NOMO-1 treated with DMSO at 0.1 percent for 48 hours (cell line): ENCODE measurements around the gene PDZRN4.
"Not testable (repeated sequence)": the region's sequence is repeated elsewhere in the genome, so short reads cannot be mapped to it uniquely, and the experiment has no call there.

Source experiments
- DNase-seq: peaks from one replicate; lab custom pipeline; 2025; ENCODE audit not compliant: unreplicated experiment; lab: John Stamatoyannopoulos, UW

The PDZRN4 gene

DNA sequence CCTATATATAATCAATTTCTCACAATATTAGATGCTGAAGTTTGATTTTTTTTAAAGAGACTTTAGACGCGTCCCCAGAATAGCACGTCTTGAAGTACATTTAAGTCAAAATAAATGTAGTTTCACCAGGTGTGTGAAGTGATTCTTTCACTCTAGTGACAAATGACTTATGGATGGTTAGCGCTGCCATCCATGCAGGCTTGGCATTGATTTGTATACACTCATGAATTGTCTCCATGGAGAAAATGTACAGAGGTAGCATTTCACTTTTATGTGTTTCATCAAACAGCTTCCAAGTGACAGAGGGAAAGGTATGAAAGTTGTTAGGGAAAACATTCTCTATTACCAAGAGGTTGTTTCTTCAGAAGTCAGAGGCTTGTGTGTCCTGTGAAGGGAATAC is 360.8 kb downstream of the PDZRN4 start:
- DNase-seq: no peak

DNA sequence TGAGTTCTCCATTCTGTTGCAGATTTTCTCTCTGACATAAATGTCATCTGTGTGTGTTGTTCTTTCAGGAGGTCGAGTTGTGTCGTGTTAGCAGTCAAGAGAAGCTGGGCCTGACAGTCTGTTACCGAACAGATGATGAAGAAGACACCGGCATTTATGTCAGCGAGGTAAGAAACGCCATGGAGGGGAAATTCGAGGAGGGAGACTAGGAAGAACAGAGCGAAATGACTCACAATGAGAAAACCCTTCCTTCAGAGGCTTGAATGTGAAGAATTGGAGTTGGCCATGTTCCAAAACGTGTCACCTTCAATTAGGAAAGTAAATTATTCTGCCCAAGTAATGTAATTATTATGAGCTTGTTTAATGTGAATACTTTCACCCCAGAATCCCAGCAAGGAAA is 364.5 kb downstream of the PDZRN4 start:
- DNase-seq: no peak

DNA sequence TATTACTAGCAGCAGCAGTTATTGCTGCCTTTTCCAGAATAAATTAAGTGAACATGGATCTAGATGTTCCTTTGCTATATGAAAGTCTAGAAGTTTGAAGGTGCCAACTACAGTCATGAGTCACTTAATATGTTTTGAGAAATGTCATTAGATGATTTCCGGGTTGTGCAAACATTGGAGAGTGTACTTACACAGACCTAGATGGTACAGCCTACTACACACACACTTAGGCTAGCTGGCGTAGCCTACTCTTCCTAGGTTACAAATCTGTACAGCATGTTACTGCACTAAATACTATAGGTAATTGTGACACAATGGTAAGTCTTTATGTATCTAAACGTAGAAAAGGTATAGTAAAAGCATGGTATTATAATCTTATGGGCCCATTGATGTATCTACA is 368.1 kb downstream of the PDZRN4 start:
- DNase-seq: no peak

DNA sequence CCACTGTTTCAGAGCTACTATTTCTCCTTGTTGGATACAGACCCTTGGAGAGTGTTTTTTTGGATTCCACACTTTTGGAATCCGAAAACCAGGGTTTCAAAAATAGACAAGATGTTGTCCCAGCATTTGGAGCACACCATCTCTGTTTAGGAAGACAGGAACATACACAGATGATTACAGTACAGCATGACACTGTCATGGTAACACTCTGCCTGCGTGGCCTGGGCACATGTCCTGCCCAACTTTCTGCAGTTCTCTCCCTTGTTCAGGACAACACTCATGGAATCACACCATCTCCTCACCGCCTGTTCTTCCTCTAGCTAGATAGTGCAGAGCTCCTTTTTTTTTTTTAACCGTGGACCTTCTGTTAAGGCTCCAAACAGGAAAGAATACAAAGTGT is 369.2 kb downstream of the PDZRN4 start:
- DNase-seq: no peak

- no peak for DNase-seq
Measured at GRCh38 chr12:41558671-41559070, 370.6 kb downstream of the PDZRN4 start.

DNA sequence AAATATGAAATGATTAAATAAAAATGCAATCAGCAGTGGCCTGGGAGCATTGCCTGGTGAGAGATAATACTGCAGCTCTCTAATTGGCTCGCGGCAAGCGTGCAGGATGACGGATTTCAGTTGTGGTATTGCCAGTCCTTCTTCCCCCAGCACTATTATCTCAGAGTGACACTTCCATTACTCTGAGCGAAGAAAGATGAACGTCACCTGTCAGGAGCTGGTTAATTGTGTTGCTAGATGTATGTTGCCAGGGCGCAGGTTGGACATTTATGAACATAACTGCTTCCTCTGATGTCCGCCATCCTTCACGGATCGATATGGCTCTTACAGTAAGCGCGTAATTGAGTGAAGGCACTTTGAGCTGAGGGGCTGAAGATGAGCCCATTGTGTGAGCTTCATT is 374.9 kb downstream of the PDZRN4 start:
- no peak for DNase-seq

- DNase-seq: no peak
Measured at GRCh38 chr12:41564816-41565215, 376.7 kb downstream of the PDZRN4 start.

GRCh38 chr12:41566703-41567102 is 378.6 kb downstream of the PDZRN4 start:
- no peak for DNase-seq

- no peak for DNase-seq
Measured at GRCh38 chr12:41573445-41573844, 385.3 kb downstream of the PDZRN4 start.

DNA sequence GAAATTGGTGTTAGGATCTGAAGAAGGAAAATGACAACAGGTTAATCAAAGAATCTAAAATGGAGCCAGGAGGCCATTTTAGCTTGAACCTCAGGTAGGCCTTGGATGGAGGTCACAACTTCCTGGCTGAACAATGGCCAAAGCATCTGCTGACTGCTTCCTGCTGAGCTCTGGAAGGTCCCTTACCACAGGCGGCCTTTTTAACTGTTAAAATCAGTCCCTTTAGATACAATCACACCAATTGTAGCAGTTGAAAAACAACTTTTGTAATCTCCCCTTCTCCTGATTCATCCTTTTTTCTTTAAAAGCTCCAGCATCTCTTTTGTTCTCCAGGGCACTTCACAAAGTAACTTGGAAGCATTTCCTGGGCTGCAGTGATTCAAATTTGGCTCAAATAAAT is 388.8 kb downstream of the PDZRN4 start:
- DNase-seq: no peak

- no peak for DNase-seq
Measured at GRCh38 chr12:41577995-41578394, 389.9 kb downstream of the PDZRN4 start.

DNA sequence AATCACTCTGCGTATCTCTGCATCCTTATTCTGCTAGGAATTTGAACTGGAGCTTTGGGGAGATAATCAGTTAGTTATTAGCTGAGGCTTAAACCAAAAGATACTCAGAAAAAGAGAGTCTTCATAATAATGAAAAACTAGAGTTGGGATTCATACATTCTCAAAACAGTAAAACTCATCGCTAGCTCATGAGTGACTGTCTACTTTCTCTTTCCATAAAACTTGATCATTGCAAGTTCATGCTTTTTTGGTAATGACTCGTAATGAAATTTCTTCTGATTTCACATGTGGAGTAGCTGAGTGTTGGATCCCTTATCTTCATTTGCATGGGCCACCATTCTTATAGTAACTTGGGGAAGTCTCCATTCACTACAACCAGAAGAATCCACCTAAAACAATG is 397.7 kb downstream of the PDZRN4 start:
- no peak for DNase-seq

- DNase-seq: no peak
Measured at GRCh38 chr12:41587574-41587973, 399.5 kb downstream of the PDZRN4 start.

DNA sequence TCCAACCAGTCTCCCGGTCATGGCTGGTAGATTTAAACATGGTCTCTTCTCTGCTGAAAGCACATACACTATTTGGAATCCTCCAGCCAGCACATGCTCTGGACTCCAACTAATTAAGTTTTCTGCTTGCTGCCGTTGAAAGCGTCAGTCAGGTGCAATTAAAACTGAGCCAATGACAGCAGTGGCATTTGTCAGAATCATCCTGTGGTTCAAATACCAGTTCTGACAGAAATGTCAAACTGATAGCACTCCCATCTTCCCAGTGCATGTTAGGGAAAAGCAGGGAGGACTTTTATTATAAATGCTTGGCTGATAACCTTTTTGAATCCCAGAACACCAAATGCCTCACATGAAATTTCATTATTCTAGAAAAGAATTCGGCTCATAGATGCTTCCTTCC is 401.8 kb downstream of the PDZRN4 start:
- no peak for DNase-seq

DNA sequence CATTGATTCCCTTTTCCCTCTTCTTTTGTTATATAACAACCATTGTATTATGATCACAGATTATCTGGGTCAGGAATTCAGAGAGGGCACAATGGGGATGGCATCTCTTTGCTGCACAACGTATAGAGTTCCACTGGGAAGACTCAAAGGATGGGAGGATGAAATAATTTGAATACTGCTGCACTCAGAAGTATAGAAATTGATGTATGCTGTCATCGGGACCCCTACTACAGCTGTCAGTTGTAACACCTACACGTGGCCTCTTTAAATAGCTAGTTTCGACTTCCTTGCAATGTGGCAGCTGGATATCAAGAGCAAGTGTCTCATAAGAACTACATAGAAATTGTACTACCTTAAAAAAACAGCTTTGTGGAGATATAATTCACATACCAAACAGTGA is 408.1 kb downstream of the PDZRN4 start:
- DNase-seq: no peak

DNA sequence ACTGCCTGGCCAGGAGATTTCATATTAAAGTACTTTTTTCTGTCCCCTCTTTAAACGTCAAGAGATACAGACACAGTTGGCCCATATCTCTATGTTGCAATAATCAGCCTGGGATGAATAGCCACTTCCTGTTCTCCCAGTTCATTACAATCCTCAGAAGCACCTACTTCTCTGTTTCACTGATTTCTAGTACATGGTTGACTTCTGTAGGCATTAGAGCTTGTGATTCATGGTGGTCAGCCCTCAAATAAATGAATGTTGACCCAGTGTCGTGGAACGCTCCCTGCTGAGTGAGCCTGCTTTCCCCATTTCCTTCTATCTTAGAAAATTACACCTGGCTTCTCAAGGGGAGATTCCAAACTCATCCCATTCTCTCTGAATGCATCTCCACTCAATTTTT is 416.7 kb downstream of the PDZRN4 start:
- peak; percentile 87 for DNase-seq

GRCh38 chr12:41605545-41606305 is 417.6 kb downstream of the PDZRN4 start:
- DNase-seq: peak; percentile 89

GRCh38 chr12:41606468-41607445 is 418.6 kb downstream of the PDZRN4 start:
- no peak for DNase-seq

DNA sequence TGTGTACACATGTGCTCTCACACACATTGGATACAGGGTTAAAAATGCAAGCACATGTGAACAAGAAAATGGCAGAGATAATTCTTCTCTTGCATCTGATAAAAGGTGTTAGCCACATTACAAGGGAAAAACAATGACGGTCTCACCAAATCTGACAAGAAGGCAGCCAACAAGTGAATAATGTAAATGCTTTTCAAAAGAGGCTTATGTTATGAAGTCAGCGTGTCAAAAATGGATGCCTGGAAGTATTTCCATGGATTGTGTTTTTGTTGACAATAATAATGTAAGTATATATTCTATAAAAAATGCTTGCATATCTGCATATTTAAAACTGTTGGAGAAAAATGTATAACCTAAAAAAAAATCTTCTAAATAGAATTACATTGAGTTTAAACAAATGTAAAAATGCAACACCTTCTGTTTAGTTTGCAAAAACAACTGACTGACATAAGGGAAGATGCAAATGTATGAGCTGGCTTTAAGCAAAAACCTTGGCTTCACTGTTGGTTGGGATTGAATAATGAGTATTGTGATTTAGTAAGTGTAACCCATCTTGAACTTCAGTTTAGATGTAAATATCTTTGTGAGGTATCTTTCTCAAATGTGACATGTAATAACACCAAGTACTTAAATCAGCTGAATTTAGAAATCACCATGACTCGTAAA is 424.9 kb downstream of the PDZRN4 start:
- no peak for DNase-seq

DNA sequence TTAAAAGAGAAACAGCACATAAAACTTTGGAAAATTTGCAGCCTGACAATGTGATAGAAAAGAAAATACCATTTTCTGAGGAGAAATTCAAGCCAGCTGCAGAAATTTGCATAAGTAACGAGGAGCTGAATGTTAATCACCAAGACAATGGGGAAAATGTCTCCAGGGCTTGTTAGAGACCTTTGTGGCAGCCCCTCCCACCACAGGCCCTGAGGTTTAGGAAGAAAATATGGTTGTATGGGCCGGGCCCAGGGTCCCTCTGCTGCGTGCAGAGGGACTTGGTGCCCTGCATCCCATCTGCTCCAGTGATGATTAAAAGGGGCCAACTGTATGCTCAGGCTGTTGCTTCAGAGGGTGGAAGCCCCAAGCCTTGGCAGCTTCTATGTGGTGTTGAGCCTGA is 427.1 kb downstream of the PDZRN4 start:
- not testable (repeated sequence) for DNase-seq

DNA sequence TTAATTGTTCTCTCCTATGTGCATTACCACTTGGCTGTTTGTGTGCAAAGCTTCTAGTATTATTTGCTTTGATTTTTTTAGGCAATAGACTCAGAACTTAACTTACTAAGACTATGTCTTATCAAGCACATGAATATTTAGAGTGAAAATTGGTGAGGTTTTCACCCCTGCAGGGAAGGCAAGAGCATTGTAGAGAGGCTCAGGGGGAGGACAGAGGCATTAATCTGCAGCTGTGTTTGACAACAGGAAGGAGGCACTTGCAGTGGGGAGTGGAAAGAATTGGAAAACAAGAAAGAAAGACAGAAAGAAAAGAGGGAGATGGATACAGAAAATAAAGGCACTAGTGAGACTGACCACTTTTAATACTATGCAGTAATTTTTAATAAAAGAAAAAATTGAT is 431.6 kb downstream of the PDZRN4 start:
- no peak for DNase-seq

GRCh38 chr12:41621291-41621690 is 433.2 kb downstream of the PDZRN4 start:
- no peak for DNase-seq
